H9 (cell line): ENCODE results near the gene ITPR1. TPM values are rescaled to one million over a fixed set of nuclear protein-coding genes. Genes with fewer than 3 reads are reported as not detected.

Source experiments
- DNase-seq: peaks from one replicate; pipeline ENCODE4 v3.0.0-alpha.2; 2017
- H2AFZ ChIP-seq: one replicate; pipeline ENCODE4 v1.6.1; 2013; ENCODE audit warnings: mild to moderate bottlenecking, low read length, control low read depth, moderate library complexity
- H2AK5ac ChIP-seq: 2 replicates; pipeline ENCODE4 v1.6.1; 2013; ENCODE audit warnings: low read length, control low read depth, mixed read lengths; ENCODE audit not compliant: insufficient read length
- H2BK120ac ChIP-seq: one replicate; pipeline ENCODE4 v1.6.1; 2013; ENCODE audit warnings: low read depth, mild to moderate bottlenecking, low read length, control low read depth, inconsistent platforms; ENCODE audit not compliant: poor library complexity, severe bottlenecking
- H2BK12ac ChIP-seq: 2 replicates; pipeline ENCODE4 v1.6.1; 2013; ENCODE audit warnings: low read length, control low read depth, mixed read lengths, low read depth; ENCODE audit not compliant: insufficient read length
- H2BK15ac ChIP-seq: 2 replicates; pipeline ENCODE4 v1.6.1; 2013; ENCODE audit warnings: low read depth, low read length, control low read depth
- H2BK20ac ChIP-seq: one replicate; pipeline ENCODE4 v1.6.1; 2013; ENCODE audit warnings: low read depth, mild to moderate bottlenecking, low read length, control low read depth, inconsistent platforms; ENCODE audit not compliant: poor library complexity, severe bottlenecking
- H2BK5ac ChIP-seq: 2 replicates; pipeline ENCODE4 v1.6.1; 2013; ENCODE audit warnings: low read length, control low read depth, mixed read lengths; ENCODE audit not compliant: insufficient read length
- H3K14ac ChIP-seq: 2 replicates; pipeline ENCODE4 v1.6.1; 2013; ENCODE audit warnings: low read length, control low read depth; ENCODE audit not compliant: insufficient read depth
- H3K18ac ChIP-seq: 2 replicates; pipeline ENCODE4 v1.6.1; 2013; ENCODE audit warnings: low read depth, mild to moderate bottlenecking, mixed read lengths, low read length, control low read depth; ENCODE audit not compliant: insufficient read length
- H3K23ac ChIP-seq: 2 replicates; pipeline ENCODE4 v1.6.1; 2013; ENCODE audit warnings: low read length, control low read depth, mixed read lengths, low read depth; ENCODE audit not compliant: insufficient read length
- H3K23me2 ChIP-seq: 2 replicates; pipeline ENCODE4 v1.6.1; 2013; ENCODE audit warnings: low read depth, mild to moderate bottlenecking, mixed read lengths, low read length, control low read depth; ENCODE audit not compliant: insufficient read length, poor library complexity, severe bottlenecking
- H3K27ac ChIP-seq: 2 replicates; pipeline ENCODE4 v1.5.1; 2013; ENCODE audit warnings: low read length, control low read depth, mixed read lengths, low read depth; ENCODE audit not compliant: insufficient read length
- H3K27me3 ChIP-seq: 2 replicates; pipeline ENCODE4 v1.6.1; 2013; ENCODE audit warnings: low read length, control low read depth, inconsistent platforms; ENCODE audit not compliant: insufficient read depth
- H3K4ac ChIP-seq: 2 replicates; pipeline ENCODE4 v1.6.1; 2013; ENCODE audit warnings: low read depth, mild to moderate bottlenecking, control low read depth, inconsistent platforms, low read length, moderate library complexity
- H3K4me1 ChIP-seq: 2 replicates; pipeline ENCODE4 v1.6.1; 2013; ENCODE audit warnings: low read length, control low read depth, inconsistent platforms; ENCODE audit not compliant: insufficient read depth
- H3K4me2 ChIP-seq: 2 replicates; pipeline ENCODE4 v1.6.1; 2013; ENCODE audit warnings: low read length, control low read depth, mixed read lengths; ENCODE audit not compliant: insufficient read length, insufficient read depth
- H3K56ac ChIP-seq: 2 replicates; pipeline ENCODE4 v1.6.1; 2013; ENCODE audit warnings: low read depth, mild to moderate bottlenecking, mixed read lengths, low read length, control low read depth; ENCODE audit not compliant: insufficient read length
- H3K79me1 ChIP-seq: 2 replicates; pipeline ENCODE4 v1.6.1; 2013; ENCODE audit warnings: low read depth, mild to moderate bottlenecking, moderate library complexity, low read length, control low read depth, inconsistent platforms; ENCODE audit not compliant: insufficient read depth, poor library complexity, severe bottlenecking
- H3K79me2 ChIP-seq: 2 replicates; pipeline ENCODE4 v1.6.1; 2013; ENCODE audit warnings: low read length, control low read depth, inconsistent platforms; ENCODE audit not compliant: insufficient read depth
- H3K9ac ChIP-seq: 2 replicates; pipeline ENCODE4 v1.6.1; 2013; ENCODE audit warnings: low read length, control low read depth, mixed read lengths; ENCODE audit not compliant: insufficient read length; ENCODE audit errors: extremely low read depth
- H3K9me3 ChIP-seq: one replicate; pipeline ENCODE4 v1.6.1; 2013; ENCODE audit warnings: low read depth, low read length, inconsistent platforms; ENCODE audit not compliant: control insufficient read depth
- H3T11ph ChIP-seq: one replicate; pipeline ENCODE4 v1.6.1; 2013; ENCODE audit warnings: mild to moderate bottlenecking, low read length, control low read depth, inconsistent platforms
- H4K20me1 ChIP-seq: one replicate; pipeline ENCODE4 v1.6.1; 2013; ENCODE audit not compliant: control insufficient read depth, insufficient read length, insufficient read depth
- H4K5ac ChIP-seq: 2 replicates; pipeline ENCODE4 v1.6.1; 2013; ENCODE audit warnings: low read depth, mild to moderate bottlenecking, mixed read lengths, low read length, control low read depth; ENCODE audit not compliant: insufficient read length
- H4K8ac ChIP-seq: replicated peaks from 2 replicates; pipeline ENCODE4 v1.6.1; 2013; ENCODE audit warnings: low read length, control low read depth, mixed read lengths, low read depth; ENCODE audit not compliant: insufficient read length
- H4K91ac ChIP-seq: 2 replicates; pipeline ENCODE4 v1.6.1; 2013; ENCODE audit warnings: low read depth, mild to moderate bottlenecking, moderate library complexity, mixed read lengths, low read length, control low read depth; ENCODE audit not compliant: insufficient read length
- H3K27ac Mint-ChIP-seq, 3 experiments: 2 replicates in 2 of 3; 3 replicates in 1 of 3; pipeline ENCODE4 v1.8.0; 2020 to 2021; ENCODE audit warnings: mixed read lengths in 3 of 3, mild to moderate bottlenecking in 1 of 3, moderate library complexity in 1 of 3
- H3K27me3 Mint-ChIP-seq: 2 replicates; pipeline ENCODE4 v1.8.0; 2021; ENCODE audit warnings: low read depth, mild to moderate bottlenecking, moderate library complexity, mixed read lengths
- H3K36me3 Mint-ChIP-seq, 3 experiments: 2 replicates in 2 of 3; 3 replicates in 1 of 3; pipeline ENCODE4 v1.8.0; 2020 to 2021; ENCODE audit warnings: low read depth in 3 of 3, mixed read lengths in 3 of 3; ENCODE audit not compliant: insufficient read depth in 1 of 3
- H3K4me1 Mint-ChIP-seq, 2 experiments: 2 replicates each; pipeline ENCODE4 v1.8.0; 2020; ENCODE audit warnings: mixed read lengths in 2 of 2
- H3K4me3 Mint-ChIP-seq, 2 experiments: 2 replicates in 1 of 2; 3 replicates in 1 of 2; pipeline ENCODE4 v1.8.0; 2020 to 2021; ENCODE audit warnings: mild to moderate bottlenecking in 2 of 2, mixed read lengths in 2 of 2, moderate library complexity in 1 of 2
- H3K9me3 Mint-ChIP-seq, 2 experiments: 2 replicates in 1 of 2; 3 replicates in 1 of 2; pipeline ENCODE4 v1.8.0; 2020; ENCODE audit warnings: mild to moderate bottlenecking in 2 of 2, mixed read lengths in 2 of 2, moderate library complexity in 1 of 2
- WGBS: extraction: QIAGEN DNeasy Blood & Tissue Kit; methylation state at CpG from one replicate; pipeline ENCODE4 v1.1.7; 2013; ENCODE audit warnings: missing lambda C conversion rate, low lambda C conversion rate, mixed read lengths; ENCODE audit not compliant: insufficient read length; ENCODE audit errors: extremely low coverage; 5-methylcytosine and 5-hydroxymethylcytosine counted together
- total RNA-seq: library from RNA; stranded (reverse); gene quantifications from 2 replicates; pipeline ENCODE4 v1.2.1, GENCODE V29; 2021
- TF ChIP-seq, protein P1 (sequence below): fragments of 200-600 bp; sonication (generic); conservative IDR thresholded peaks from 3 replicates; pipeline ENCODE4 v1.8.0; 2021; ENCODE audit warnings: antibody characterized with exemption, mild to moderate bottlenecking

ITPR1 gene
- total RNA-seq, 1 experiment from 2014 or later = 4.2 TPM

- Histone ChIP-seq H3K4me1 (no peaks in the 10 kb centered on the region; the same call in 1 of the 2 replicates), H3K23me2 (no peaks in the 10 kb centered on the region), H3K27ac (no peak overlapping the region), H3K27me3 (no peaks in the 10 kb centered on the region), H3K18ac (no peak overlapping the region), H3K14ac (no peak overlapping the region), H2BK15ac (no peak overlapping the region), H3K4me2 (no peak overlapping the region), H3T11ph (no peak overlapping the region), H4K5ac (no peak overlapping the region), H2BK12ac (no peak overlapping the region), H2BK20ac (no peak overlapping the region), H4K20me1 (no peaks in the 10 kb centered on the region), H4K91ac (no peak overlapping the region), H3K56ac (no peak overlapping the region), H3K9me3 (no peaks in the 10 kb centered on the region), H3K23ac (no peak overlapping the region), H2BK120ac (no peak overlapping the region), H2AK5ac (no peak overlapping the region), H3K4ac (no peak overlapping the region), H2BK5ac (no peak overlapping the region), H3K79me1 (no peaks in the 10 kb centered on the region), H4K8ac (no peak overlapping the region), H2AFZ (no peak overlapping the region), H3K9ac (no peak overlapping the region), H3K79me2 (no peaks in the 10 kb centered on the region)
- Mint-ChIP-seq H3K27me3 (no peaks in the 10 kb centered on the region), H3K9me3 (no peaks in the 10 kb centered on the region; a peak in 2 of 5 replicates), H3K27ac (no peak overlapping the region), H3K4me3 (no peak overlapping the region), H3K36me3 (no peaks in the 10 kb centered on the region; a peak in 1 of 7 replicates), H3K4me1 (peaks cover 11% of the 10 kb centered on the region in 2 experiments)
- DNase-seq = no peak
- no CpG with 5 or more reads among the region's 5 CpGs for WGBS
- TF ChIP-seq, protein P1, sequence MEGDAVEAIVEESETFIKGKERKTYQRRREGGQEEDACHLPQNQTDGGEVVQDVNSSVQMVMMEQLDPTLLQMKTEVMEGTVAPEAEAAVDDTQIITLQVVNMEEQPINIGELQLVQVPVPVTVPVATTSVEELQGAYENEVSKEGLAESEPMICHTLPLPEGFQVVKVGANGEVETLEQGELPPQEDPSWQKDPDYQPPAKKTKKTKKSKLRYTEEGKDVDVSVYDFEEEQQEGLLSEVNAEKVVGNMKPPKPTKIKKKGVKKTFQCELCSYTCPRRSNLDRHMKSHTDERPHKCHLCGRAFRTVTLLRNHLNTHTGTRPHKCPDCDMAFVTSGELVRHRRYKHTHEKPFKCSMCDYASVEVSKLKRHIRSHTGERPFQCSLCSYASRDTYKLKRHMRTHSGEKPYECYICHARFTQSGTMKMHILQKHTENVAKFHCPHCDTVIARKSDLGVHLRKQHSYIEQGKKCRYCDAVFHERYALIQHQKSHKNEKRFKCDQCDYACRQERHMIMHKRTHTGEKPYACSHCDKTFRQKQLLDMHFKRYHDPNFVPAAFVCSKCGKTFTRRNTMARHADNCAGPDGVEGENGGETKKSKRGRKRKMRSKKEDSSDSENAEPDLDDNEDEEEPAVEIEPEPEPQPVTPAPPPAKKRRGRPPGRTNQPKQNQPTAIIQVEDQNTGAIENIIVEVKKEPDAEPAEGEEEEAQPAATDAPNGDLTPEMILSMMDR = no peak
These were observed 111.5 kb downstream of the ITPR1 start for GRCh38 chr3:4604693-4605092.
